Liver (tissue), 9 donors: ENCODE data around the gene TRMT61B. TPM values are rescaled to one million over a fixed set of nuclear protein-coding genes. Genes with fewer than 3 reads are reported as not detected.

Experiments used
- DNase-seq: peaks from one replicate; pipeline ENCODE4 v3.0.0-alpha.2; 2017; ENCODE audit warnings: low spot score
- H3K27ac ChIP-seq, 2 donors: one replicate each; pipeline ENCODE4 v1.7.0; 2013; ENCODE audit warnings: inconsistent platforms in 2 of 2, low read length in 2 of 2, control low read depth in 1 of 2, low read depth in 1 of 2, mild to moderate bottlenecking in 1 of 2
- H3K27me3 ChIP-seq, 4 donors: one replicate each; pipeline versions ENCODE4 v1.6.1 to v1.7.0; 2013; ENCODE audit warnings: low read length in 3 of 4, inconsistent platforms in 1 of 4, mild to moderate bottlenecking in 1 of 4, moderate library complexity in 1 of 4; ENCODE audit not compliant: control insufficient read depth in 4 of 4, insufficient read depth in 4 of 4
- H3K36me3 ChIP-seq, 4 donors: one replicate each; pipeline versions ENCODE4 v1.6.1 to v1.7.0; 2013; ENCODE audit warnings: low read length in 3 of 4, mild to moderate bottlenecking in 3 of 4, low read depth in 1 of 4, moderate library complexity in 1 of 4; ENCODE audit not compliant: control insufficient read depth in 4 of 4, insufficient read depth in 3 of 4
- H3K4me1 ChIP-seq, 4 donors: one replicate each; pipeline versions ENCODE4 v1.6.1 to v1.7.0; 2013; ENCODE audit warnings: low read length in 3 of 4, mild to moderate bottlenecking in 3 of 4, moderate library complexity in 1 of 4; ENCODE audit not compliant: control insufficient read depth in 4 of 4, insufficient read depth in 4 of 4
- H3K4me3 ChIP-seq, 3 donors: one replicate each; pipeline versions ENCODE4 v1.6.1 to v1.7.0; 2013; ENCODE audit warnings: low read length in 3 of 3, control low read depth in 1 of 3, low read depth in 1 of 3, mild to moderate bottlenecking in 1 of 3
- H3K9ac ChIP-seq, 2 donors: one replicate each; pipeline ENCODE4 v1.7.0; 2013; ENCODE audit warnings: low read length in 2 of 2, mild to moderate bottlenecking in 2 of 2, moderate library complexity in 2 of 2, control low read depth in 1 of 2, low read depth in 1 of 2
- H3K9me3 ChIP-seq, 4 donors: one replicate each; pipeline versions ENCODE4 v1.6.1 to v1.7.0; 2013; ENCODE audit warnings: low read length in 3 of 4; ENCODE audit not compliant: control insufficient read depth in 4 of 4
- ATF3 ChIP-seq: IDR thresholded peaks from 2 replicates; pipeline ENCODE4 v1.6.1; 2016; ENCODE audit warnings: antibody characterized with exemption
- CTCF ChIP-seq: fragments of 150-350 bp; IDR thresholded peaks from 2 replicates; pipeline ENCODE4 v1.5.1; 2017; ENCODE audit warnings: improper control_type of control experiment, low read depth, low read length; ENCODE audit not compliant: missing input control
- EGR1 ChIP-seq, 2 donors: IDR thresholded peaks; 2 replicates each; pipeline ENCODE4 v1.6.1; 2016 to 2018; ENCODE audit warnings: antibody characterized with exemption in 2 of 2, low read depth in 2 of 2
- FOXA1 ChIP-seq: IDR thresholded peaks from 2 replicates; pipeline ENCODE4 v1.6.1; 2016; ENCODE audit warnings: antibody characterized with exemption
- FOXA2 ChIP-seq: IDR thresholded peaks from 2 replicates; pipeline ENCODE4 v1.6.1; 2016; ENCODE audit warnings: antibody characterized with exemption
- GABPA ChIP-seq, 2 donors: IDR thresholded peaks in 1 of 2; conservative IDR thresholded peaks in 1 of 2; 2 replicates each; pipeline ENCODE4 v1.6.1; 2016; ENCODE audit warnings: antibody characterized with exemption in 2 of 2, mild to moderate bottlenecking in 1 of 2, moderate library complexity in 1 of 2
- HNF4A ChIP-seq, 2 donors: conservative IDR thresholded peaks; 2 replicates each; pipeline ENCODE4 v1.6.1; 2016; ENCODE audit warnings: antibody characterized with exemption in 2 of 2, mild to moderate bottlenecking in 2 of 2
- HNF4G ChIP-seq: IDR thresholded peaks from 2 replicates; pipeline ENCODE4 v1.6.1; 2016; ENCODE audit warnings: antibody characterized with exemption
- JUND ChIP-seq, 2 donors: IDR thresholded peaks; 2 replicates each; pipeline ENCODE4 v1.6.1; 2016; ENCODE audit warnings: antibody characterized with exemption in 2 of 2
- MAX ChIP-seq: IDR thresholded peaks from 2 replicates; pipeline ENCODE4 v1.6.1; 2016; ENCODE audit warnings: antibody characterized with exemption
- NR2F2 ChIP-seq: IDR thresholded peaks from 2 replicates; pipeline ENCODE4 v1.6.1; 2016; ENCODE audit warnings: antibody characterized with exemption
- RAD21 ChIP-seq, 2 donors: IDR thresholded peaks; 2 replicates each; pipeline ENCODE4 v1.6.1; 2016; ENCODE audit warnings: antibody characterized with exemption in 2 of 2, mild to moderate bottlenecking in 2 of 2
- REST ChIP-seq: IDR thresholded peaks from 2 replicates; pipeline ENCODE4 v1.6.1; 2016; ENCODE audit warnings: antibody characterized with exemption, mild to moderate bottlenecking
- RXRA ChIP-seq, 2 donors: IDR thresholded peaks; 2 replicates each; pipeline ENCODE4 v1.6.1; 2017 to 2018; ENCODE audit warnings: antibody characterized with exemption in 2 of 2, mild to moderate bottlenecking in 1 of 2
- SP1 ChIP-seq: IDR thresholded peaks from 2 replicates; pipeline ENCODE4 v1.6.1; 2018; ENCODE audit warnings: antibody characterized with exemption, mild to moderate bottlenecking
- TAF1 ChIP-seq: conservative IDR thresholded peaks from 2 replicates; pipeline ENCODE4 v1.6.1; 2016; ENCODE audit warnings: antibody characterized with exemption, mild to moderate bottlenecking
- YY1 ChIP-seq: IDR thresholded peaks from 2 replicates; pipeline ENCODE4 v1.6.1; 2016; ENCODE audit warnings: antibody characterized with exemption, mild to moderate bottlenecking
- ZBTB33 ChIP-seq: IDR thresholded peaks from 2 replicates; pipeline ENCODE4 v1.6.1; 2016; ENCODE audit warnings: antibody characterized with exemption
- WGBS: extraction: QIAGEN DNeasy Blood & Tissue Kit; methylation state at CpG from one replicate; pipeline ENCODE4 v1.1.7; 2013; 5-methylcytosine and 5-hydroxymethylcytosine counted together
- polyA plus RNA-seq, 2 donors: library from polyadenylated mRNA; stranded (reverse) in 1 of 2; unstranded in 1 of 2; fragments of 200-250 nt in 1 of 2; fragments of >200 nt in 1 of 2; fragmentation: Nextera tagmentation in 1 of 2; extraction: Ambion mirVana in 1 of 2; gene quantifications; one replicate each; pipeline versions ENCODE4 v1.2.1 to v1.2.3, GENCODE V29; 2013 to 2015
- total RNA-seq, 2 donors: library from RNA; depleted of rRNA; stranded (reverse); fragments of >200 nt; gene quantifications; one replicate each; pipeline ENCODE4 v1.2.3, GENCODE V29; 2014
- donor health status: healthy.
- donor health status: healthy.
- donor health status: healthy.
- donor health status: healthy.
- donor health status: healthy.

Gene TRMT61B
- total RNA-seq (1 to 10 TPM; 9.5 to 10.0 TPM), polyA plus RNA-seq (10 to 100 TPM in 1 of 2 donors, 1 to 10 TPM in 1; 7.6 to 10.6 TPM)

GRCh38 chr2:28870146-28870891 is at the start of gene TRMT61B:
Gene TRMT61B (minus strand): TSS chr2:28870309. CDS start chr2:28870277, 32 bp downstream.
- H3K4me3 ChIP-seq = peak within 1 kb of the TSS; percentile 59 to 96 (median 96)
- H3K27ac ChIP-seq = peak within 1 kb of the TSS; percentile 66 to 77
- WGBS = under 1% methylated on average over 57 of the region's 57 CpGs
- H3K9me3 ChIP-seq = no peaks in the 10 kb centered on the region
- peak within 1 kb of the TSS; percentile 76 to 86 for H3K9ac ChIP-seq
- H3K27me3 ChIP-seq = no peaks in the 10 kb centered on the region
- peak; percentile 71 for TF ChIP-seq ZBTB33
- TF ChIP-seq FOXA2 = no peak
- peak; percentile 51 for TF ChIP-seq TAF1
- peak in 1 of 2 donors; percentile 67 for TF ChIP-seq GABPA (IDR thresholded peaks at IDR 0.05 in 1 of 2, conservative IDR thresholded peaks at IDR 0.05 in 1 of 2)
- no peak for TF ChIP-seq CTCF
- TF ChIP-seq YY1 = peak; percentile 95
- no peak for TF ChIP-seq HNF4G
- peak; percentile 16 for TF ChIP-seq REST
- TF ChIP-seq JUND (IDR thresholded peaks at IDR 0.05) = no peak
- peak; percentile 39 for TF ChIP-seq NR2F2
- no peak for TF ChIP-seq FOXA1
- TF ChIP-seq SP1 = peak; percentile 67
- peak in 1 of 2 donors; percentile 30 for TF ChIP-seq HNF4A (conservative IDR thresholded peaks at IDR 0.05)
- TF ChIP-seq EGR1 (IDR thresholded peaks at IDR 0.05; ENCODE audit: low read depth in 2 of 2) = peak; percentile 74 to 76
- peak; percentile 67 to 85 for TF ChIP-seq RXRA (IDR thresholded peaks at IDR 0.05)
- TF ChIP-seq ATF3 = peak; percentile 53
- peak; percentile 95 for TF ChIP-seq MAX
- peak in 1 of 2 donors; percentile 42 for TF ChIP-seq RAD21 (IDR thresholded peaks at IDR 0.05)
- H3K36me3 ChIP-seq = no peaks in the 10 kb centered on the region
- peak; percentile 95 for DNase-seq
- peaks cover 0 to 24% (median 21%) of the 10 kb centered on the region in 4 donors for H3K4me1 ChIP-seq
